Inflammatory macrophage (primary cell): Measurements from ENCODE around the gene AOPEP.

Experiments
- DNase-seq, 2 donors: peaks; one replicate each; pipeline ENCODE4 v3.0.0-alpha.2; 2020 to 2022

Gene AOPEP

DNA sequence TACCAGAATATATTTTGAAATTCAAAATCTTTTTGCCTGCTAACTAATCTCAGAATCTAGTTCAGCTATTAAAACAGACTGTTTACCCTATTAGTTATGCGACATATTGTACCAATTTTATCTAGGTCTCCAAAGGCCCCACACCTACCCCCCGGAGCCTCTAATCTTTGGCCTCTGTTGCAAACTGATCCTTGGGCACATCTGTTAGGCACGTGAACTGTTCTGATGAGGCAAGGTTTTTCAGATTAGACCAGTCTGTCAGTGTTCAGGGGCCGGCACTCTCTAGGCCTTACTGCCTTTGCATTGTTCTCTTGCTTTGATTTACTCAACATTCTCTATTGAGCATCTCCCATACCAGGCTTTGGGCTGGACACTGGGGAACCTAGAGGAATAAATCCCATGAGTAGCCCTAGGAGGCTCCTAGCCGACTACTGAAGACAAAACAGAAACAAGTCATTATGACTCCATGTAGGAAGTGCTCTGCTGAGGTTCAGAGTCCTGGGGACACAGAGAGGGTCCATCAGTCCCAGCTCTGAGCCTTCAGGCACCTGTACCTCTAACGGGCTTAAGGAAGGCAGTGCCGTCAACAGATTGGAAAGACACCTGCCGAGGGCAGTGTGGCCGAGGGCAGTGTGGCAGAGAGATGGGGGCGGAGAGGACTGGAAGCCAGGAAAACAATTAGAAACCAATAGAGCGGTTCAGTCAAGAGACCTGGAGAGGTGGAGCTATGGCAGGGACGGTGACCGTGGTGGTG, 245.1 kb downstream of the AOPEP start:
- no peak for DNase-seq

GRCh38 chr9:94973451-94973941, 247.0 kb downstream of the AOPEP start:
- no peak for DNase-seq

GRCh38 chr9:94974154-94974879, 247.8 kb downstream of the AOPEP start:
- DNase-seq: no peak

- no peak for DNase-seq
Measured at GRCh38 chr9:94975480-94975879, 249.0 kb downstream of the AOPEP start.

DNA sequence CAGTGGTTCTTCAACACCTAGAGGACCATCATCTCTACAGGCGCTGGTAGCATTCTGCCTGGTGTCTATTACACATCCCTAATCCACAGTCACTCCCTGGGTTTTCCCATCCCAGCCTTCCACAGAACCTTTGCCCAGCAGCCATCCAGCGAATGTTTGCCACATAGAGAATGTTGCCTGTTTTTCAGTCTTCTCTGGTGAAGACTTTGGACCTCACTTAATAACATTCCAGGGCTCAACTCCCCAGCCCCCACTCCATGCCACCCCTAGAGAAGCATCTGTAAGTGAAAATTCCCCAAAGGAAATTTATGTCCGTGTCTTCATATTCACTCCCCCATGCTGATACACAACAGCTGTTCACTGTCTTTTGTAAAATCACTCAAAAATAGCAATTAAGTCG, 249.6 kb downstream of the AOPEP start:
- no peak for DNase-seq

GRCh38 chr9:94977416-94977815, 250.9 kb downstream of the AOPEP start:
- no peak for DNase-seq

GRCh38 chr9:94979904-94980507, 253.5 kb downstream of the AOPEP start:
- DNase-seq: no peak

DNA sequence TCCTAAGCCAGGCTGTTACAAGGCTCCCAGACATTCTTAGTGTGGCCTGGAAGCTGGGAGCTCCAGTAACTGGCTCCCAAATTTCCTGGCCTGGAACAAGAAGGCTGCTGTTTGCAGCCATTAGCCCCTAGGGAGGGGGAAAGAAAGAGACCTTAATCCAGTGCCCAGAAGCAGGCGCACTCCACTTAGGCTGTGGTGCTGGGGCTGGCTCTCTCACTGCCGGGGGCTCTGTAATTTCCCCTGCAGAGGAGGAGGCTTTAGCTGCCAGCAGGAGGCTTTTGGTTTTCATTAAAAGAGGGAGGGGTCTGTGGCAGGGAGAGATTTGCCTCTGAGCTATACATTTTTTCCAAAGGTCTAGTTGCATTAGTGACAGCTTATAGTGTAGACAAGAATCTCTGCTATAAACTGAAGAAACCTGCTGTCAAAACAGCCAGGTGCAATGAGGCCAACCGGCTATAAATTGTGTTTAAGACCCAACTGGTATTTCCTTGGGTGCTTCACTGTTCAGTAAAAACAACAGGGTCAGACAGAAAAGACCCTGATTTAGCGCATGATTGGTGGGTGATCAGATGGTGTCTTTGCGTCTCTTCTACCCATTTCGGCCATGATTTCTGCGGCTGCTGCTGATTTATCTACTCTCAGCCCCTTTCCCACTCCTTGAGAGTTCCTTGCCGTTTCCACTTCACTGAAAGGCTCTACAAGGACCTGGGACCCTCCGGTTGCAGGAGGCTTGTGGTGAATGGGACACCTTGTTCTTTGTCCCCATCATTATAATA, 254.6 kb downstream of the AOPEP start:
- no peak for DNase-seq

GRCh38 chr9:94981723-94982090, 255.2 kb downstream of the AOPEP start:
- DNase-seq: no peak

GRCh38 chr9:94982211-94982610, 255.7 kb downstream of the AOPEP start:
- no peak for DNase-seq

DNA sequence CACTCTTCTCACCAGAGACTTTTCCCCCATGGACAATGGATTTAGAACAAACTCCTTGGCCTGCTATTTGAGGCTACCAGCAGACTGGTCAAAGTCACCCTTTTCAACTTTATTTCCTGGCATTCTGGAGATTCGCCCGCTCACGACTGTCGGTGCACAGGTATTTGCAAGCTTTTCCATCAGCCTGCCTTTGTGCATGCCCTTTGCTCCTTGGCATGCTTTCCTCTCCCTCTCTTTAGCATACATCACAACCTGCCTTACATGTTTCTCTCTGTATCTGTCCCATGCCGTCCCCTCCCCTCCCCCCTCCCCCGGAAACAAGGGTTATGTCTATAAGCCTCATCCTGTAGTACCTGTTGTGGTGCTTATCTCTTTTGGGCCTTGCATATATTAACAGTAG, 257.1 kb downstream of the AOPEP start:
- no peak for DNase-seq

DNA sequence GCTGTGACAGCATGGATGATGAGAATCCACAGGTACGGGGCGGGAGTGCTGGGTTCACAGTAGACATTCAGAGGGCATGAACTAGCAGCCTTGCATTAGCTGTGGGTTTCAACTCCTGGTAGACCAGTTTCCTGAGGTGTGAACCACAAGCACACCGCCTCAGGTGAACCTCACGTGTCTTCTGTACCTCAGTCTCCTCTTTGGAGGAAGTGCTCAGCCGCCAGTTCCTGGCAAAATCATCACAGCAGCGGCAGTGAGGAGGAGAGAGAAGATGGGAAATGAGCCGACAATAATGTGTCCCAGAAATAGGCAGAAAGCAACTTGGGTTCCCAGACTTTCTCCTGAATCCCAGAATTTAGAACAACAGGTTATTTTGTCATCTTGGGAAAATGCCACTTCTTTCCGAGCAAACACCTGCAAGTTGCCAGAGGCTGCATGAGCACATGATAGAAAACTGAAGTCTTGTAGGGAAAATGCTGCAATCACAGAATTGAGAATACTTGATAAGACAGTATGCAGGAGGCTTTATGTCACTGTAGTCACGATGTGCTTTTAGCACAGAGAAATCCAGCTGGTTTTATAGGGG, 258.5 kb downstream of the AOPEP start:
- no peak for DNase-seq

- DNase-seq: no peak
Measured at GRCh38 chr9:94985649-94986048, 259.1 kb downstream of the AOPEP start.

GRCh38 chr9:94987731-94988130, 261.2 kb downstream of the AOPEP start:
- DNase-seq: no peak

DNA sequence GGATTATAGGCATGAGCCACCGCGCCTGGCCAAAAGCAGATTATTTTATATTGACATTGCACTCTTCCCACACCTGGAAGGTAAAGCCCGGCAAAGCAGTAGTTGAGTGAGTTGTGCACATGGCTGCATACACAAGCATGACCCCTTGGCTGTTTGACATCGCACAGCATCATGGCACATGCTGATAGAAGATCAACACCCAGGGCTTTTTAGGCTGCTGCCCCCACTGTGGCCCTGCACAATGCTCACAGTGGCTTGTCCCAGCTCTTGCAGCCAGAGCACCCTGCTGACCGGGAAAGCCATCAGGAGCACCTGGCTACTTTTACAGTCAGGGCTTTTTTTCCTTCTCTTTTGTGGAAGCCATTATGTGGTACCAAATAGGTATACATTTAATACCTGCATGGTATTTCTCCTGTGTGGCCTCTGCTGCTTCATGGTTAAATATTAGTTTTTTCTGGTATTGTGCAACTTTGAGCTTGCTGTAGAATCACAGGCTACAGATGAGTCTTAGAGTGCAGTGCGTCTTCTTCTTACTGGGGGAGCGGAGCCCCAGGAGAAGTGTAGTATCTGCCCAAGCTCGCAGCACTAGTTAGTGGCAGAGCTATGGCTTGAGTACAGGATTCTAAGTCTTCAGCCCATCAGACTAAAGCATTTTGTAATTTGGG, 264.5 kb downstream of the AOPEP start:
- no peak for DNase-seq

DNA sequence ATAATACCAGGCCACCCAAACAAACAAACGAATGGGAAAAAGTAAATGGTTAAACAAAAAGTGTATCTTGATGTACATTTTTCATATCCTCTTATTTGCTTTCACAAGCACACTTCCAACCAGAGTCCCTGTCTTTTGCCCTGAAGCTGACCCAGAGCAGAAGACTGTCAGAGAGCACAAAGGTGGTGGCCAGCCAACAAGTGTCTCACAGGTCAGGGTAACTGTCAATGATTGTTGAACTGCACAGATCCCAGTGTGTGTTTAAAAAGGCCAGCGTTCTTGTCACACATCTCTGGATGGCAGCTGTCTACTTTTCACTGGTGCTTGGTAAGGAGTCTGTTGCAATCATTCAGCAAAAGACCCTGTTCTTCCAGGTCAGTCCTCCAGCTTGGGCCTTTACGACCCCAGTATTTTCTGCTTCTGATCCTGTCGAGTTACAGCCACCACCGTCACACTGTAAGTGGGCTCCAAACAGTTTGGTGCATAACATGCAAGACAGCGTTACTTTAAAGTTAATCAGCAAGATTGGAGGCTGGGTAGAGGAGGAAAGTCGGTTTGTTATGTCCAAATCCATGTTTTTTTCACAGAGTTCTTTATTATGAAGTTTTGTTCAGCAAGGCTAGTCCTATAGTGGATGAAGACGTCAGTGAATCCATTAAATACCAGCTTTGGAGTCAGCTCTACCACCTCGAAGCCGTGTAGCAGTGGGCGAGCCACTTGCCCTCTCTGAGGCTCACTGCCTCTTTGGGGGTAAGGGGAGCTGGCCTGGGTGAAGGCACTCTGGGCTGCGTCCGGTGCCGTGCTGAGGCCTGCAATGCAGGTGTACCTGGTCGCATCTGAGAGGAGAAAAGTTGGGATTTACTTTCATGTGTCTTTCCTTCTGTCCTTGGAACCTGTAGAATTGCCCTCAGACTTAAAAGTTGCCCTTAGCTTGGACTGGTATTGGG, 265.7 kb downstream of the AOPEP start:
- no peak for DNase-seq

- no peak for DNase-seq
Measured at GRCh38 chr9:94993160-94993820, 266.8 kb downstream of the AOPEP start.

DNA sequence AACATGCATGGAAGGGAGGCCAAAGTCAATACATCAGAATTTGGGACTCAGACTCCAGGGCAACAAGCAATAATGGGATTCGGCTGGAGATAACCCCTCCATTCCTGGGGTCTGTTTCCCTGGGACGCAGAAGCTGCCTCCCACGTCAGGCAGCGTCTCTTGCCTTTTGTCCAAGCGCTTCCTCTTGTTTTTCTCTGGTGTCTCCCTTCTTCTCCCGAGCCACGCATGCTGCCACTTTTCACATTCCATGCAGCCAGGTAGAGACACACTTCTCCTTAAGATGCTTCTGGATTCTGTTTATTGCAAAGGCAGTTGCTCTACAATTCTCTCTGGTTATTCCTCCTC, 267.3 kb downstream of the AOPEP start:
- DNase-seq: no peak

DNA sequence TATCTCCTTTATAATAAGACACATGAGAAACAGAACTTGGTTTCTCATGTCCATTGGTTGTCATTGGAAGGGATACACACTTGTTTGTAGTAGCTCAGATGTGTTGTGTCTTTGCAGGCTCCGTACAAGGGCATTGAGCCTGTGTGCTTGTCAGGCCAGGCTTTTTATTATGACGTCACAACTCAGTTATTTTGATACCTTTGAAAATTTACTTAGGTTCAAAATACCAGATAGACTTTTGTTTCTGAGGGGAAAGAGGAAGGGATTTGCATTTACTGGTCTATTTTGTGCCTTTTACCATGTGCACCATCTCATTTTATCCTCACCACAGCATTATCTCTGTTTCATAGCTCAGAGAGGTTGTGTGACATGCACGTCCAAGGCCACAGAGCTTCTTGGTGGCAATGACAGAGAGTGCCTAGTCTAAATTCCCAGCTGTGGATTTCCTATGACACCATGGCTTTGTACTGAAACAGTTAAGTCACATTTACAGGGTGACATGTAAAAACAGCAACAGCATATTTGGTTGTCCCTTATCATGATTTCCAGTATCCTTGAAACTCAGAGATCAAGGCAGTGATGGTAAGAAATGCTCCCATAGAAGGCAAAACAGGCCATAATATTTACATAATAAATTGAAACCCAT, 268.7 kb downstream of the AOPEP start:
- no peak for DNase-seq

DNA sequence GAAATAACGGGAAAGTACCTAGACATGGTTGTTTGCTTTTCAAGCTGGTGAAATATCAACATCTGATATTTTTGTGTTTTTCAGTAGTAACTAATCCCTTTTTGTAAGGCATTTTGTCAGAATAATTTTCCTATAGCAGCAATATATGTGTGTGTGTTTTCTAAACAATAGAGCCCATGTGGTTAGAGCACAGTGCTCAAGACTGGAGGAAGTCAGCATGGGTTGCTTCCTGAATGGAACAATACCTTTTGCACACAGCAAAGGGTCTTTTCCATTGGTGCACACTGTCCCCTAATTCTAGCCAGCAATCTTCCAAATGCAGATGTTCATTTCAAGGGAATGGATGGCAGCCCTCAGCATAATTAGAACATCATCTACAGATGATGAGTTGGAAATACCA, 270.1 kb downstream of the AOPEP start:
- no peak for DNase-seq
